Right renal cortex interstitium (tissue), 3 donors: ENCODE data around the gene TUT1. TPM values are rescaled to one million over a fixed set of nuclear protein-coding genes. Genes with fewer than 3 reads are reported as not detected.
"Not testable (repeated sequence)": the region's sequence is repeated elsewhere in the genome, so short reads cannot be mapped to it uniquely, and the experiment has no call there.

Experiments
- DNase-seq, 3 donors: peaks; one replicate each; pipeline ENCODE4 v3.0.0-alpha.2; 2013; ENCODE audit warnings: low read depth in 3 of 3, low spot score in 2 of 3
- polyA plus RNA-seq, 3 donors: library from polyadenylated mRNA; unstranded; fragments of 120-200 nt; gene quantifications; one replicate each; pipeline ENCODE4 v1.2.1, GENCODE V29; 2013; ENCODE audit not compliant: insufficient read length in 3 of 3

TUT1 gene
- polyA plus RNA-seq, 3 donors: 17.9 to 21.5 (median 19.0) TPM

DNA sequence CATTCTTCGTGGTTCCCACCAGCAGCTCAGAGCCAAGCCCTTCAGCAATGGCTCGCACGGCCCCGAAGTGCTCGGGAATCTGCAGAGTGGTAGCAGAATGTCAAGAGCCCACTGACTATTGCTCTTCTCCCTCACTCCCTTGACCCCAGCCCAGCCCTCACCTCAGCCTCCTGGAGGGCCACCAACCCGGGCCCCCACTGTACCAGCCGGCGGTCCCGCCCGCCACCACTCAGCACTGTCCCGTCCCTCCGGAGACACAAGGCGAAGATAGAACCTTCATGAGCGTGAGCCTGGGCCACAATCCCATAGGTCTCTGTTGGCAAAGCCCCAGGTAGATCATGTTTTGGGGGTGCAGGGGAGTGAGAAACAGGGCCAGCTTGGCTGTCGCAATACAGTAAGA lies 14.6 kb upstream of the TUT1 start:
- DNase-seq: no peak

DNA sequence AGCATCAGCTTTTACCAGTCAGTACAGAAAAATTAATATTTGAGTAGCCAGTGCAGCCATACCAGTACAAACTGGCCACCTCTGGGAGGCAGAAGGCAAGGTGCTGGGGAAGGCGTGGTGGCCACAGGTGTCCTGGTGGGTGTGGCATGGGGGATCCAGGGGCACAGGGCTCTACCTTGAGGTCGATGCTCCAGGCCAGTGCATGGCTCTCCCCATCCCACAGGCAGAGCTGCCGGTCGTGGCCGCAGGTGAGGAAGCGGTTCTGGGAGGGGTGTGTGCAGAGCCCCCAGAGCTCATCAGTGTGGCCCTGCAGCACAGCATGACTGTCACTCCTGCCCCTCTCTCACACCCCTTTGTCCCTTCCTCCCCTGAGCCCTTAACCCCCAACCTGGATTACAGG lies 14.1 kb upstream of the TUT1 start:
- no peak for DNase-seq

DNA sequence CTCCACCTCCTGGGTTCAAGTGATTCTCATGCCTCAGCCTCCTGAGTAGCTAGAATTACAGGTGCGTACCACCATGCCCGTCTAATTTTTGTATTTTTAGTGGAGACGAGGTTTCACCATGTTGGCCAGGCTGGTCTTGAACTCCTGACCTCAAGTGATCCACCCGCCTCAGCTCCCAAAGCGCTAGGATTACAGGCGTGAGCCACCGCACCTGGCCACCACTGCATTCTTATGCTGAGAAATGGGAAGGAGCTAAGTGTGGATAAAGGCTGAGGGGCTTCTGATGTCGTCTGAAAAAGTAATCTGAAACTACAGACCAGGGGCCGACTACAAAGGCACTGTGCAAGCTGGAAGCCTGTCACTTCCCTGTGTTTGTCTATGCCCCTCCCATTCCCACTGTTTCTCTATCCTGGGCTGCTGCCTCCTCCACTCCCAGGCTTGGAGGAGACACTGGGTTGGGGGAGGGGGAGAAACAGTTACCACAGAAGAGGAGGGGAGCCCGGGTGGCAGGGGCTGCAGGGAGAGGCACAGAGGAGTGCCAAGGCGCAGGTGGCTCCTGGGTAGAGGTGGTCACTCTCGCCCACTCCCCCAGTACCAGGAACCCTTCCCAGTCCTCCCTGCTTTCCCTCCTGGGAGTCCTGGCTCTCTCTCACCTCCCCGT lies 13.3 kb upstream of the TUT1 start:
- no peak for DNase-seq

DNA sequence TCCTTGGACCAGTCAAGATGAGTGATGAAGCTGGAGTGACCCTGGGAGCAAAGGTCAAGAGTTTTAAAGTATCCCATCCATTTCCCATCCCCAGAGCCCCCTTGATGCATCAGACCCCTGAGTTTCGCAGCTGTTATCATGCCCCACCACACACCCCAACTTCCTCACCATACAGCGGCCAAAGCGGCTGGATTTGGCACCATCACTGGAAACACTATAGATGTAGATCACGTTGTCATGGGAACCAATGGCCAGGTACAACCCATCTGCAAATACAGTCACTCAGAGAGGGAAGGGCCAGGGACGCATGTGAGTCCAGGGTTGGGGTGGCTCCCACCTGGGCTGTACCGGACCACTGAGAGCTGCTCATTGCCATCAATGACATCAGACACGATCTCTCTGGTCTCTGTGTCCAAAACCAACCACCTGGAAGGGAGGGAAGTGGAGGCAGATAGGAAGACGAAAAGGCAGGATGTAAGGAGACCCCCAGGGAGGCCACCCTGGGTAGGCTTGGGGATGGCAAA lies 12.5 kb upstream of the TUT1 start:
- DNase-seq: no peak

DNA sequence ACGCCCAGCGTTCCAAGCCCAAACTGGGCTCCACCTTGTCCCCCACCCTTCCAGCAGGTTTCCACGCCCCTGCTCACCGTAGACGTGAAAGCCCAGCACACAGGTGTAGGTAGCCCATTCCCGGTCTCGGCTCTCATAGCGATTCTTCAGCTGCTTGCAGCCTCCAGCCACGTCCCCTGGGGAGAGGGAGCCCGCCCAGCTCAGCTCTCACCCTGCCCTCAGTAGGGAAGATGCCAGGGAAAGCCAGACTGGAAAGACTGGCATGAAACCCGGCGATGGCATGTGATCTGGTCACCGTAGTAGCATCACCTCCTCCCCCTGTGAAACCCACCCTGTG lies 11.7 kb upstream of the TUT1 start:
- DNase-seq: no peak

DNA sequence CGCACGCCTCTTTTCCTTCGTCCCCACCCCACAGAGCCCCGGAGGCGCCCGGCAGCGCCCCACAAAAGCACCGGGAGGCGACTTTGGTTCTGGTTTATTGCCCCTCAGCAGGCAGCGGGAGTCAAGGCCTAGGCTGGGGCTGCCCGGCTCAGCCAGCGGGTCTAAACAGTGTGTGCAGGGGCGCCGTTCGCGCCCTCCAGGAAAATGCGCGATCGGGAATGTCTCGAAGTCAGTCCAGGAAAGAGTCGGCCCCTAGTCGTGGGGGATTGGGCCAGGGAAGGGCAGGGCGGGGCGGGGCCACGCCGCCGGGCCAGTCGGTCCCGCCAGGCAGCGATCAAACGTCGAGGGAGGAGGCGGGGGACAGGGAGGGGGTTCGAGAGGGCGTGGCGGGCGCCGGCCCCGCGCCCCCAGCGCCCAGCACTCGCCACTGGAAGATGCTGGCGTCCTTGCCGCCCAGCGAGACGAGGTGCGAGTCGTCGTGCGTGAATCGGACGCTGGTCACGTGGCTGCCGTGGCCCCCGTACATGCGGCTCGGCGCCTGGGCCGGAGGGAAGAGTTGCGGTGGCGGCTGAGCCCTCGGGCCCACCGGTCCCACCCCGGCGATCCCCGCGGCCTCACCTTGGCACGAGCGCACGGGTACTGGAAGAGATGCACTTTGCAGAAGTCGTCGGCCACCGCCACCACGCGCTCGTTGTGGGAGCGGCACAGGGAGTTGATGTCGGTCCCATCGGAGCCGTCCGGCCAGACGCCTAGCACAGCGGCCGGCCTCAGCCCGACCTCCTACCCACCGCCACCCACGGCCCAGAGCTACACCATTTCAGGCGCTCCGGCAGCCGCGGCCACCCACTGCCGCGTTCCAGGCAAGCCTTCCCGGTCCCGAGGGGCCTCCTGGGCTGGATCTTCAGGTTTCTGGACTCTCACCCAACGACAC lies 11.1 kb upstream of the TUT1 start:
- DNase-seq: no peak

DNA sequence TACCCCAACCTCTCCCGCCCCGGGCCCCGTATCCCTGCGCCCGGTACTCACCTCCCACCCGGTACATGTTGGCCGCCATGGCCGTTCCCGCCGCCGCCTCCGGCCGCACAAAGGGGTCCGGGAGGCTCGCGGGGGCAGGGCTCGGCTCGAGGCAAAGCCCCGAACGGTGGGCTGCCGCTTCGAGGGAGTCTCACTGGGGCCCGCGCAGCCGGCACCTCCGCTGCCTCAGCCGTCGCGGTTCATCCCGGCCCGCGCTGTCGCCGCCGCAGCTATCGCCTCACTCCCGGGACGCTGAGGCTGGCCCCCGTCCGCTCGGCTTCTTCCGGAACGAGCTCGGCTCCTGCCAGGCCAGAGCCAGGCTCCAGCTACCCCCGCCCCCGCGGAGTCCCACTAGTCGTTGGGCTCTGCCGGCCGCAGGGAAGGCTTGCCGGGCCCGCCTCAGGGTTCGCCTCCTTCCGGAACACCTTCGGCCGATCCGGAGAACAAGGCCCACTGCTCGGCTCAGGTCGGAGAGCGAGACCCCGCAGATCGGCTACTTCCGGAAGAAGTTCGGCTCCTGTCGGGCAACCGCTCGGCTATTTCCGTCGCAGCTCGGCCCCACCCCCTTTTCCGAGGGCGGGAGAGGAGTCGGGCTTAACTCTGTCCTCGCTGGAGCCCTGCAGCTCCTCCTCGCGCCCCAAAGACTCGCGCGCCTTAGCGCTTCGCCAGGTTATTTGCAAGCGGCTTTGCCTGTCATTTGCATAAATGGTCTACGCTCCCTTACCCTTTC lies 10.2 kb upstream of the TUT1 start, which contains the start of gene MTA2:
TSS of gene MTA2 (minus strand) at position 494 of the 769 bp plus-strand sequence. CDS start at position 79, 415 bp downstream.
- peak; percentile 90 to 96 (median 94) for DNase-seq

DNA sequence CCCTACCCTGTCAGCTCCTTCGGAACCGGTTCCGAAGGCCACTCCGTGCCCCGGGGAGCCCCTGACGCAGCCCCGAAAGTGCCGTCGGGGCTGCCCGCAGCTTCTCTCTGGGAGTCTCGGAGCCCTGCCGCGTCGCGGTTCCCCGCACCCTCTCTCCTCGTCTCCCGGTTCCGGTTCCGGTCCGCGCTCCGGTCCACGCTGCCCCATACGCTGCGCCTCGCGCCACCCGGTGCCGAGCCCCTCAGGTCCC lies 9.7 kb upstream of the TUT1 start:
- no peak for DNase-seq

DNA sequence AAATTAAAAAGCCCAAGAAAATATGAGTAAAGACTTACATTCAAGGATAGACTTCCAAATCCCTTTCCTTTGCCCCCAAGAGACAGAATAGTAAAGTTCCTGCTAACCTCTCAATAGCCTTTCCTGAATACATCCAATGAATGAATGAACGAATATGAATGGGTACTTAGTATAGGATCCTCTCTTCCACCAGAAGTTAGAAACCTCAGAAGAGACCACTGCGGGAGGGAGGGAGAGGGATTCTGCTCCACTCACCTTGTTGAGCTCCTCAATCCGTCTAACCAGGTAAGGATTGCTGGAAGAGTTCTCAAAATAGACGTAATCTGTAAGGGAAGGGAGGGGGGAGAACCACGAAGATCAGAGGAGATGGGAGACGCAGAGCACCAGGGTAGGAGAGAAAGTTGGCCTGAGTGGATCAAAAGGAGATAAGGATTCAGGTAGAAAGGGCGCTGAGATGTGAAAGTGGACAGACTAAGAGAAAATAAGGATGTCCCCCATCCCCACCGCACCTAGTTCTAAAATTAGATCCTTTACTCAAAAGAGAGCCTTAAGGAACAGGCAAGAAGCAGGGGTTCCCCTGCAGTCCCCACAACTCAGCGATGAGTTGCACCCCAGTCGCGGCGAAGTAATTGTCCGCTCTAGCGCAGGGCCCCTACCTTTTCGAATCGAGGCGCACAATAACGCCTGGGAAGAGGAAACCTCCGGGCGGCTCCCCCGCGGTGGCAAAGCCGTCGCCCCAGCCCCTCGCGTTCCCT lies 9.2 kb upstream of the TUT1 start:
- no peak for DNase-seq

DNA sequence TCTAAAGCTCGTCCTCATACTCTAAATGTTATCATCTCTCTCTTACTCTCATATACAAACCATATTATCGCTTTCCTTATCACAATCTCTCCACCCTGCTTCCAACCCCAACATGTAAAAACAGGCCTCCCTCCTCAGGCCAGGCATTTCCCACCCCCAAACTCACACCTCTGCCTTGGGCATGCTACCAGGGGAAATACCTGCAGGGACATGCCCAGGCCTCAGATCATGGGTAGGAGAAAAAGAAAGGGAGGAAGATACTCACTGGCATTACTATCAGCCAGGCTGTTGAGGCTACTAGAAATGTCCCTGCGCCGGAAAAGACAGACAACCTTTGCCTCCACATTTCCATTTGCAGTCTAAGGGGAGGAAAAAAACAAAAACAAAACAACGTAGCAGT lies 8.6 kb upstream of the TUT1 start:
- DNase-seq: no peak

DNA sequence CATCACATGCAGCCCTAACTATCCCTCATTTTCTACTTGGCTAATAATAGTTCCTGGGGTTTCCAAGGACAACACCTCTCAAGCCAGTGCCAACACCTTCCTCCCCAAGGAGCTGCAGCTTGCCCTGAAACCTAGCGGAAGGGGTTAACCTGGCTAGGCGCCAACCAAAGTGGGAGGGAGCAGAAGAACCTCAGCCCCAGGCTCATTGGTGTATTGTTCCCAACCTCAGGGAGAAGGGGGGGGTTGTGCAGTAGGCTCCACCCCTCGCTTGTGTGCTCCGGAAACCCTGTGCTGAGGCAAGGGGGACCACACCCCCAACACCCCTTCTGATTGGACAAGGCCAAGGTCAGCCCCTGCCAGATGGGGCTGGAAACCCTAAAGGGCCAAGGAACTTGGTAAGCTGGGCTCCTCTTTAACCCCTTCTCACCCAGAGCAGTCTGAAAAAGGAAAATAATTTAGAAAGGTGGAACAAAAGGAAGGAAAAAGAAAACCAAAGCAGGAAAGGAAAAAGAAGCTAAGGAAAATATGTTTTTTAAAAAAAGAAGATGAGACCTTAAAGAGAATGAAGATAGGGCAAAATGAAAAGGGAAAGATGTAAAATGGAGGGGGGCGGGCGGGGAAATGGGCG lies 7.9 kb upstream of the TUT1 start:
- peak in 2 of 3 donors; percentile 86 to 91 for DNase-seq

DNA sequence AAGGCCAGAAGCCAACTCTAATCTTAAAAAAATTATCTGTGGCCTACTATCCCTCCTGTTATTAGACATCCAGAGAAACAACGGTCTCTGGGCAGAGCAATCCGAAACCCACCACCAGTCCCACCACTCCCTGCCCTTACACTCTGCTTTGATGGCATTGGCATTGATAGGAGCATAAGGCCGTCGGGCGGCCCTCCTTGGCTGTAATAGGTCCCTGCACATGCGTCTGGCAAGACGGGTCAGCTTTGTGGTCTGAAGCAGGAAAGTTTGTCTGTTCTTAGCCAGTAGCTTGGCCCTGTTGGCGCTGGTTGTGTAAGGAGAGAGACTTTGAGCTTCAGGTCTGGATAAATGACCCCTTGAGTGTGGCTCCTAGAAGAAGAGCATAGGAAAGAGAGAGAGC lies 3.8 kb upstream of the TUT1 start:
- DNase-seq: no peak

DNA sequence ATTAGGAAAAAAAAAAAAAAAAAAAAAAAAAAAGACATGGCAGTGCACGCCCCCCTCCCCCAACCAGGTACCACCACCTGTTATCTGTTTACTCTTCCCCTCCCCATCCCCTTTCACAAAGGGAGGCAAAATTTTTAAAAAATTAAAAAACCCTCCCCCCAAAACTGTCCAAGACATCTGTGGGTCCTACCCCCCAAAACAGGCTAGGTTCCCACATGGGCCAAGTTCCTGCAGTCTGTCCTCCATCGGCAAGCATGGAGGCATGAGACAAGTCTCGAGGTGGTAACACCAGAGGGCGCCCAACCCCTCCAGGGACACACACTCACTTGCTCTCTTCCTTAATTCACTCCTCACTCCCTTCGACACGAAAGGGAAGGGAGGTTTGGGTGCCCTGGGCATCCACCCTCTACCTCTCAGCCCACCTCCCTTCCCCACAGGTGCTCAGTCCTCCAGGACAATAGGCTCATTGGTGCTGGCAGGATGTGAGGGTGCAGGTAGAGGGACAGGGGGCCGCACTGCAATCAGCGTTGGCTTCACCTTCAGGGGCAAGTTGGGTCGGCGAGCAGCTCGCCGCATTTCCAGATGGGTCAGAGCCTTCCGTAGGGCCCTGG lies 2.2 kb upstream of the TUT1 start:
- DNase-seq: no peak

DNA sequence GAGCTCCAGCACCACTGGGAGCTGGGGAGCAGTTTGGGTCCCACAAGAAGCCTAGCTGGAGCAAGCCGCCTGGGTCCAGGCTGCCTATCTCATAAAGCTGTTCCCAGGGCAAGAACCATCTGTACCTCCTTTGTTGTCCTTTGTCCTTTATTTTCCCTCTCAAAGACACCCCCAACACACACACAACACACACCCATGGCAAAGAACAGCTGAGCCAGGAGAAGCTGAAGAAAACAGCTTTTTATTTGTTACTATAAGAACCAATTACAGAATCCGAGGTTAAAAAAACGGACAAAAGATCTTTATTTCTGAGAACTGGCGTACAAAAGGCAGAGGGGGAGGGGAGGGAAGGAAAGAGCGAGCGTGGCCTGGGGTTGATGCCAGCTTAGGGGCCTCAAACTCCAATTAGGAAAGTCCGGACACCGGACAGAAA lies 1.7 kb upstream of the TUT1 start:
- DNase-seq: no peak

DNA sequence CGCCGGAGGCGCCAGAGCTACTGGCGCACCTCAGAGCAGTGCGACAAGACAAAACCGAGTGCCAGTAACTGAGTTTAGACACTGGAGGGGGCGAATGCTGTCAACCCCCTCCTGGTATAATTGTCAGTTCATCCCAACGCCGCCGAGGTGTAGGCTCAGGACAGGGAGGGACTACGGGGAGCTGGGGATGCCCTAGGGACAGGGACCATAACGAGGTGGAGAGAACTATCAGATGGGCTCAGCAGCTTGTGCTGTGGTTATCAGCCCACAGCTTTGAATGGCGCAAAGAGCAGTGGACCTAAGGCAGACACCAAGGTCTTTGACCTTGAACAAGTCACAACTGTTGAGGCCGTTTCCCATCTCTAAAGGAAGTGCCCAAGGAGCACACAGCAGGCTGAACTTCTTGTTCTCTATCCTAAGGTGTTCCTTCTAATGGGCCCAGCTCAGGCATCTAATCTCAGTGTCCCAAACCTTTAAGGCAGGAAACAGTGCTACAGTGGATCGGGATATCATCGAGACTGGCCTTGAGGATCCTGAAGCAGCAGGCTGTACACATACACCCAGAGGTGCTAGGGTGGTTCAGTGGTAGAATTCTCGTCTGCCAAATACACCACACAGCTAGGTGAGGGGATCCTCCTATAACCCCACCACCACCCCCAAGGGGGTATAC lies 958 bp upstream of the TUT1 start:
- DNase-seq: no peak

DNA sequence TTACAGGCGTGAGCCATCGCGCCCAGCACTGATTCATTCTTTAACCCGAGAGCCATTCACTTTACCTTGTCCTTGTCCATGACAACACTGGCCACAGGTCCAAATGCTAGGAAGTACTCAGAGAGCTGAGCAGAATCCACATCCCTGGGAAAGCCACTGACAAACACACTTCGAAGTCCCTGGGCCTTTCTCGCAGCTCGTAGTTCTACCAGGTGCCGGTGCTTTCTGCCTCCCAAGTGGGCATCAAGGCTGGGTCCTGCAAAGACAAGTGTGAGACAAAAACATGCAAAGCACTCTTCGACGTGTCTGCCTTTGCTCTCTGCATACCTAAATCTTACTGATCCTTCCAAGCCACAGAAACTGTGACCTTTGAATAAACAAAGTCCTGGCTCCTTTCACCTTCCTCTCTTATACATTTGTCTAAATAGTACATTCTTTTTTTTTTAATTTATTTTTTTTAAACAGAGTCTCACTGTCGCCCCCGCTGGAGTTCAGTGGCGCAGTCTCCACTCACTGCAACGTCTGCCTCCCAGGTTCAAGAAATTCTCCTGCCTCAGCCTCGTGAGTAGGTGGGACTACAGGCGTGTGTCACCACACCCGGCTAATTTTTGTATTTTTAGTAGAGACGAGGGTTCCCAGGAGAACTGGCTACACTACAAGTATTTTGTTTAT lies 2.2 kb downstream of the TUT1 start:
- no peak for DNase-seq

DNA sequence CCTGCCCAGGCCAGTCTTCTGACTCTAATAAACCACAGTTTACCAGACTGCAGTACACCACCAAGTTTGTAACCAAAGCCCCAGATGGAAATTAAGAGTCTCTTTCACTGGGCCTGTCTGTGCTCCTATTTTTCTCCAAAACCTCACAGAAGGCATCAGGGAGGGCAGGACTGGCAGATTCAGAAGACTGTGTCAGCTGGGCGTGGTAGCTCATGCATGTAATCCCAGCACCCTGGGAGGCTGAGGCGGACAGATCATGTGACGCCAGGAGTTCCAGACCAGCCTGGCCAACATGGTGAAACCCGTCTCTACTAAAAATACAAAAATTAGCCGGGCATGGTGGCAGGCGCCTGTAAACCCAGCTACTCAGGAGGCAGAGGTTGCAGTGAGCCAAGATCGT lies 6.0 kb downstream of the TUT1 start:
- DNase-seq: not testable (repeated sequence)

DNA sequence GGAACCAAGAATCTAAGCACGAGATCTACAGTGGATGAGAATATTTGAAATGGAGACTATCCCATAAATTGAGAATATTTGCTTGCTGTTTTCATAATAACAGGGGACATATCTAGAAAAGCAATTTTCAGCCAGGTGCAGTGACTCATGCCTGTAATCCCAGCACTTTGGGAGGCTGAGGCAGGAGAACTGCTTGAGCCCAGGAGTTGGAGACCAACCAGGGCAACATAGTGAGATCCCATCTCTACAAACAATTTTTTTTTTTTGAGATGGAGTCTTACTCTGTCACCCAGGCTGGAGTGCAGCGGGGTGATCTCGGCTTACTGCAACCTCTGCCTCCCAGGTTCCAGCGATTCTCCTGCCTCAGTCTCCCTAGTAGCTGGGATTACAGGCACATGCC lies 9.6 kb downstream of the TUT1 start:
- not testable (repeated sequence) for DNase-seq
